SK-N-SH treated with all-trans-retinoic acid at 6 μM for 48 hours (cell line): ENCODE results near the gene COPE.

ENCODE experiments used
- ATAC-seq: fragments of 200-7000 bp; cut with Tn5 transposase; 3 replicates; pipeline ENCODE4 v1.9.1; 2020; ENCODE audit warnings: mild to moderate bottlenecking, moderate library complexity
- ARNTL ChIP-seq: fragments of 450-650 bp; formaldehyde crosslinking; IDR thresholded peaks from 2 replicates; pipeline ENCODE4 v1.5.0; 2020; ENCODE audit warnings: low read depth, mild to moderate bottlenecking, moderate library complexity, borderline replicate concordance
- CREB5 ChIP-seq: fragments of 250-450 bp; sonication (Bioruptor Pico); IDR thresholded peaks from 2 replicates; pipeline ENCODE4 v1.5.1; 2020; ENCODE audit warnings: low read depth, mild to moderate bottlenecking, moderate library complexity
- CSDC2 ChIP-seq: fragments of 250-450 bp; sonication (Bioruptor Pico); IDR thresholded peaks from 2 replicates; pipeline ENCODE4 v1.5.0; 2020; ENCODE audit warnings: mild to moderate bottlenecking, moderate library complexity
- CSRNP3 ChIP-seq: fragments of 250-450 bp; sonication (Bioruptor Pico); IDR thresholded peaks from 2 replicates; pipeline ENCODE4 v1.5.1; 2021; ENCODE audit warnings: mild to moderate bottlenecking, moderate library complexity
- ESRRG ChIP-seq: fragments of 250-450 bp; sonication (Bioruptor Pico); IDR thresholded peaks from 2 replicates; pipeline ENCODE4 v1.6.1; 2021; ENCODE audit warnings: mild to moderate bottlenecking
- GLIS3 ChIP-seq: fragments of 250-450 bp; sonication (Bioruptor Pico); IDR thresholded peaks from 2 replicates; pipeline ENCODE4 v1.5.0; 2020; ENCODE audit warnings: mild to moderate bottlenecking, moderate library complexity
- ISL1 ChIP-seq: fragments of 250-450 bp; sonication (Bioruptor Pico); IDR thresholded peaks from 2 replicates; pipeline ENCODE4 v2.1.2; 2022; ENCODE audit warnings: mild to moderate bottlenecking, moderate library complexity
- OSR1 ChIP-seq: fragments of 250-450 bp; sonication (Bioruptor Pico); IDR thresholded peaks from 2 replicates; pipeline ENCODE4 v1.8.0; 2022; ENCODE audit warnings: moderate library complexity, mild to moderate bottlenecking, inconsistent platforms
- POU6F1 ChIP-seq: fragments of 250-450 bp; sonication (Bioruptor Pico); IDR thresholded peaks from 2 replicates; pipeline ENCODE4 v1.8.0; 2021; ENCODE audit warnings: low read depth, mild to moderate bottlenecking, moderate library complexity, borderline replicate concordance
- PPARA ChIP-seq: fragments of 250-450 bp; sonication (Bioruptor Pico); IDR thresholded peaks from 2 replicates; pipeline ENCODE4 v1.5.0; 2020; ENCODE audit warnings: mild to moderate bottlenecking, borderline replicate concordance
- RARB ChIP-seq: fragments of 250-450 bp; sonication (Bioruptor Pico); IDR thresholded peaks from 2 replicates; pipeline ENCODE4 v1.8.0; 2021; ENCODE audit warnings: mild to moderate bottlenecking, moderate library complexity
- SNAI2 ChIP-seq: fragments of 250-450 bp; sonication (Bioruptor Pico); IDR thresholded peaks from 2 replicates; pipeline ENCODE4 v1.5.0; 2020; ENCODE audit warnings: mild to moderate bottlenecking, moderate library complexity
- TOX ChIP-seq: fragments of 250-450 bp; sonication (Bioruptor Pico); IDR thresholded peaks from 2 replicates; pipeline ENCODE4 v1.8.0; 2021; ENCODE audit warnings: mild to moderate bottlenecking, moderate library complexity, borderline replicate concordance
- TSHZ2 ChIP-seq: fragments of 250-450 bp; sonication (Bioruptor Pico); IDR thresholded peaks from 2 replicates; pipeline ENCODE4 v1.5.0; 2020; ENCODE audit warnings: mild to moderate bottlenecking, moderate library complexity
- ZC3H10 ChIP-seq: fragments of 250-450 bp; sonication (Bioruptor Pico); IDR thresholded peaks from 2 replicates; pipeline ENCODE4 v1.5.1; 2021; ENCODE audit warnings: mild to moderate bottlenecking, moderate library complexity
- ZFP3 ChIP-seq: fragments of 250-450 bp; sonication (Bioruptor Pico); IDR thresholded peaks from 2 replicates; pipeline ENCODE4 v1.5.0; 2020; ENCODE audit warnings: mild to moderate bottlenecking, moderate library complexity
- ZFP30 ChIP-seq: fragments of 450-650 bp; formaldehyde crosslinking; IDR thresholded peaks from 2 replicates; pipeline ENCODE4 v1.5.0; 2022; ENCODE audit warnings: mild to moderate bottlenecking, moderate library complexity
- ZNF565 ChIP-seq: fragments of 450-650 bp; formaldehyde crosslinking; conservative IDR thresholded peaks from 2 replicates; pipeline ENCODE4 v1.5.0; 2020; ENCODE audit warnings: low read depth, mild to moderate bottlenecking, moderate library complexity
- ZNF70 ChIP-seq: fragments of 450-650 bp; formaldehyde crosslinking; IDR thresholded peaks from 2 replicates; pipeline ENCODE4 v1.5.0; 2020; ENCODE audit warnings: mild to moderate bottlenecking, moderate library complexity
- ZNF8 ChIP-seq: fragments of 450-650 bp; formaldehyde crosslinking; IDR thresholded peaks from 2 replicates; pipeline ENCODE4 v1.5.0; 2020; ENCODE audit warnings: mild to moderate bottlenecking, moderate library complexity

Gene COPE

GRCh38 chr19:18948075-18948975 lies 29.1 kb upstream of the COPE start:
- no peak for ATAC-seq
- TF ChIP-seq ZC3H10 (CRISPR knock-in tag) (no peak), ESRRG (CRISPR knock-in tag) (no peak), CSRNP3 (no peak), PPARA (CRISPR knock-in tag) (no peak), ZFP3 (CRISPR knock-in tag) (no peak), RARB (CRISPR knock-in tag) (no peak)

GRCh38 chr19:18946918-18947317 lies 27.7 kb upstream of the COPE start:
- TF ChIP-seq CSRNP3, result no peak
- no peak for TF ChIP-seq ZFP3 (CRISPR knock-in tag)
- TF ChIP-seq PPARA (CRISPR knock-in tag), result no peak
- no peak for TF ChIP-seq GLIS3 (CRISPR knock-in tag)
- TF ChIP-seq TOX, result no peak
- TF ChIP-seq ISL1 (CRISPR knock-in tag), result no peak
- TF ChIP-seq POU6F1 (CRISPR knock-in tag), result no peak
- TF ChIP-seq CSDC2 (CRISPR knock-in tag), result no peak
- TF ChIP-seq CREB5 (CRISPR knock-in tag), result no peak
- no peak for TF ChIP-seq RARB (CRISPR knock-in tag)
- no peak for TF ChIP-seq OSR1 (CRISPR knock-in tag)
- TF ChIP-seq ZC3H10 (CRISPR knock-in tag), result no peak
- TF ChIP-seq SNAI2 (CRISPR knock-in tag), result no peak
- TF ChIP-seq ZNF565 (CRISPR knock-in tag), result no peak
- ATAC-seq, result no peak

GRCh38 chr19:18946335-18946734 lies 27.1 kb upstream of the COPE start:
- ATAC-seq, result no peak
- TF ChIP-seq ZNF8 (CRISPR knock-in tag) (no peak), PPARA (CRISPR knock-in tag) (no peak), ZFP3 (CRISPR knock-in tag) (peak; percentile 95), ZNF70 (no peak)

GRCh38 chr19:18945297-18945696 lies 26.1 kb upstream of the COPE start:
- TF ChIP-seq TOX (no peak), PPARA (CRISPR knock-in tag) (no peak), RARB (CRISPR knock-in tag) (no peak), SNAI2 (CRISPR knock-in tag) (no peak), CSRNP3 (no peak), ZFP3 (CRISPR knock-in tag) (no peak), ARNTL (no peak), ZNF70 (no peak), ISL1 (CRISPR knock-in tag) (no peak), CSDC2 (CRISPR knock-in tag) (no peak), ZFP30 (CRISPR knock-in tag) (no peak), CREB5 (CRISPR knock-in tag) (no peak), ESRRG (CRISPR knock-in tag) (no peak), TSHZ2 (CRISPR knock-in tag) (no peak), ZNF565 (CRISPR knock-in tag) (no peak), OSR1 (CRISPR knock-in tag) (no peak), ZNF8 (CRISPR knock-in tag) (no peak)
- no peak for ATAC-seq
